Heart left ventricle (tissue), 16 donors: ENCODE results near the gene MYO15A. TPM values are rescaled to one million over a fixed set of nuclear protein-coding genes. Genes with fewer than 3 reads are reported as not detected.

Source experiments
- ATAC-seq, 4 donors: fragments of 200-7000 bp; cut with Tn5 transposase; one replicate each; pipeline ENCODE4 v1.9.1; 2020 to 2022; ENCODE audit warnings: moderate library complexity in 4 of 4, mild to moderate bottlenecking in 3 of 4, moderate number of reproducible peaks in 1 of 4
- DNase-seq, 5 donors: peaks; one replicate each; pipeline ENCODE4 v3.0.0-alpha.2; 2020
- H3K27ac ChIP-seq, 12 donors: fragments of 200-600 bp; sonication (generic) in 4 of 12; one replicate each; pipeline versions ENCODE4 v1.5.0 to v1.8.0; 2016 to 2022; ENCODE audit warnings: mild to moderate bottlenecking in 2 of 12
- H3K27me3 ChIP-seq, 9 donors: fragments of 200-600 bp; sonication (generic) in 2 of 9; one replicate each; pipeline versions ENCODE4 v1.5.1 to v1.8.0; 2016 to 2022; ENCODE audit warnings: mild to moderate bottlenecking in 3 of 9
- H3K36me3 ChIP-seq, 9 donors: fragments of 200-600 bp; sonication (generic) in 2 of 9; one replicate each; pipeline versions ENCODE4 v1.5.0 to v1.8.0; 2018 to 2022; ENCODE audit warnings: mild to moderate bottlenecking in 2 of 9
- H3K4me1 ChIP-seq, 12 donors: fragments of 200-600 bp; sonication (generic) in 4 of 12; one replicate each; pipeline versions ENCODE4 v1.5.0 to v1.8.0; 2016 to 2022; ENCODE audit warnings: mild to moderate bottlenecking in 3 of 12
- H3K4me3 ChIP-seq, 12 donors: fragments of 200-600 bp; sonication (generic) in 4 of 12; one replicate each; pipeline versions ENCODE4 v1.5.0 to v1.8.0; 2017 to 2022; ENCODE audit warnings: mild to moderate bottlenecking in 9 of 12, moderate library complexity in 4 of 12
- H3K9me3 ChIP-seq, 12 donors: fragments of 200-600 bp; sonication (generic) in 4 of 12; one replicate each; pipeline versions ENCODE4 v1.5.0 to v1.8.0; 2016 to 2022; ENCODE audit warnings: mild to moderate bottlenecking in 1 of 12
- POLR2A ChIP-seq, 2 donors: fragments of 450-650 bp; IDR thresholded peaks; one replicate each; pipeline ENCODE4 v1.6.1; 2017; ENCODE audit warnings: antibody characterized with exemption in 2 of 2, mild to moderate bottlenecking in 2 of 2, moderate library complexity in 2 of 2
- WGBS, 4 donors: extraction: QIAGEN DNeasy Blood & Tissue Kit in 2 of 4; methylation state at CpG; one replicate each; pipeline versions ENCODE4 v1.1.5 to v1.1.7; 2013 to 2018; 5-methylcytosine and 5-hydroxymethylcytosine counted together
- intact Hi-C, 10 donors: fragments of 100-400 bp; cut with DNase I; formaldehyde crosslinking; loops; one replicate each; pipeline versions ENCODE4 v1.11.1 to v1.14.2; 2022
- polyA plus RNA-seq, 2 donors: library from polyadenylated mRNA; stranded (reverse); fragments of 200-250 nt; gene quantifications; one replicate each; pipeline ENCODE4 v1.2.3, GENCODE V29; 2013
- total RNA-seq, 9 donors: library from RNA; depleted of rRNA in 2 of 9; stranded (reverse); fragments of >200 nt in 2 of 9; fragmentation: NEBNext Ultra II Directional in 3 of 9; extraction: Animal tissue kit (Norgen Biotek cat#: 25700) in 3 of 9; gene quantifications; one replicate each; pipeline versions ENCODE4 v1.1.0 to v1.2.4, GENCODE V29; 2016 to 2023
- TF ChIP-seq, protein P1 (sequence below), 12 donors: fragments of 200-600 bp; sonication (generic) in 4 of 12; IDR thresholded peaks; one replicate each; pipeline versions ENCODE4 v1.5.0 to v1.8.0; 2018 to 2022; ENCODE audit warnings: antibody characterized with exemption in 12 of 12, mild to moderate bottlenecking in 5 of 12
- donor health status: ischemic (EF 13 %, LVEDD 7.1; RV severe dilation, severe dysfunction).
- donor health status: healthy with polysubstance abuse.
- donor health status: DM: no; HTN: yes; CAD: no.
- donor health status: DM: no; HTN: no; CAD: no.
- donor health status: ischemic (EF 25% LVEDD 6.9; RV normal size, moderate dysfunction).
- donor health status: ischemic (EF 25% LVEDD 5.7; RV mildly dilated, moderate dysfunction).
- donor health status: healthy.
- donor health status: DM: yes; HTN: yes; CAD: no.
- donor health status: ischemic (EF 35%, LVEDD 5.7; RV mildly dilated, moderate dysfunction).
- donor health status: nonischemic (EF 11% LVEDD 7.7; RV severe dilation, severe dysfunction).
- donor health status: DM: yes; HTN: yes; CAD: no.
- donor health status: PGD.
- donor health status: ischemic (EF 29% LVEDD 5.4; RV normal size, mild dysfunction).
- donor health status: nonischemic (EF 23%, LVEDD 6.1; RV moderate dilation, normal function).

The MYO15A gene
- total and polyA plus RNA-seq, 11 donors = 0.12 to 0.53 (median 0.35) TPM; not detected in 2

DNA sequence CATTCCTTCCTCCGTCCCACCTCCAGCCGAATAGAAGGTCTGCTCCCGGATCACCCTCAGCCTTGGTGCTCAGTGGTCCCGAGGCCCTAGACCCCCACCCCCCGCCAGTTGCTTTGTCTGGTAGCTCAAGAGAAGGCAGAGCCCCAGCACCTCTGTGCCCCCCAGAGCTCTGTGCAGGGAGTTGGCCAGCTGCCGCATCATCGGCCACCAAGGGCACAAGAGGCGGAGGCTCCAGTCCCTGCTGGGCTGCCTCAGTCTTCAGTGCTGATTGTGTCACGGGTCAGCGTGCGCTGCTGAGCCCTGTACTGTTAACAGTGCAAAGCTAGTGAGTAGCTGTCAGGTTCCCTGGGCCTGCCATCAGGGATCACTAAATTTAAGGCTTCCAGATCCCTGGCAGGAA is 43.0 kb upstream of the MYO15A start:
- no peak overlapping the region for H3K4me3 ChIP-seq
- no peaks in the 10 kb centered on the region for H3K27me3 ChIP-seq
- peak in 2 of 4 donors; percentile 13 to 15 for ATAC-seq
- no peaks in the 10 kb centered on the region for H3K4me1 ChIP-seq
- intact Hi-C loops = no loop called here
- WGBS, 4 donors = 93 to 99% (median 96%) methylated on average over 11 of the region's 11 CpGs
- DNase-seq = peak in 1 of 5 donors; percentile 61
- H3K36me3 ChIP-seq = peaks cover 0 to 61% (median 54%) of the 10 kb centered on the region in 9 donors
- no peak overlapping the region for H3K27ac ChIP-seq
- no peaks in the 10 kb centered on the region for H3K9me3 ChIP-seq
- TF ChIP-seq, protein P1, sequence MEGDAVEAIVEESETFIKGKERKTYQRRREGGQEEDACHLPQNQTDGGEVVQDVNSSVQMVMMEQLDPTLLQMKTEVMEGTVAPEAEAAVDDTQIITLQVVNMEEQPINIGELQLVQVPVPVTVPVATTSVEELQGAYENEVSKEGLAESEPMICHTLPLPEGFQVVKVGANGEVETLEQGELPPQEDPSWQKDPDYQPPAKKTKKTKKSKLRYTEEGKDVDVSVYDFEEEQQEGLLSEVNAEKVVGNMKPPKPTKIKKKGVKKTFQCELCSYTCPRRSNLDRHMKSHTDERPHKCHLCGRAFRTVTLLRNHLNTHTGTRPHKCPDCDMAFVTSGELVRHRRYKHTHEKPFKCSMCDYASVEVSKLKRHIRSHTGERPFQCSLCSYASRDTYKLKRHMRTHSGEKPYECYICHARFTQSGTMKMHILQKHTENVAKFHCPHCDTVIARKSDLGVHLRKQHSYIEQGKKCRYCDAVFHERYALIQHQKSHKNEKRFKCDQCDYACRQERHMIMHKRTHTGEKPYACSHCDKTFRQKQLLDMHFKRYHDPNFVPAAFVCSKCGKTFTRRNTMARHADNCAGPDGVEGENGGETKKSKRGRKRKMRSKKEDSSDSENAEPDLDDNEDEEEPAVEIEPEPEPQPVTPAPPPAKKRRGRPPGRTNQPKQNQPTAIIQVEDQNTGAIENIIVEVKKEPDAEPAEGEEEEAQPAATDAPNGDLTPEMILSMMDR (IDR thresholded peaks at IDR 0.05) = no peak
- no peak for TF ChIP-seq POLR2A (IDR thresholded peaks at IDR 0.05)

DNA sequence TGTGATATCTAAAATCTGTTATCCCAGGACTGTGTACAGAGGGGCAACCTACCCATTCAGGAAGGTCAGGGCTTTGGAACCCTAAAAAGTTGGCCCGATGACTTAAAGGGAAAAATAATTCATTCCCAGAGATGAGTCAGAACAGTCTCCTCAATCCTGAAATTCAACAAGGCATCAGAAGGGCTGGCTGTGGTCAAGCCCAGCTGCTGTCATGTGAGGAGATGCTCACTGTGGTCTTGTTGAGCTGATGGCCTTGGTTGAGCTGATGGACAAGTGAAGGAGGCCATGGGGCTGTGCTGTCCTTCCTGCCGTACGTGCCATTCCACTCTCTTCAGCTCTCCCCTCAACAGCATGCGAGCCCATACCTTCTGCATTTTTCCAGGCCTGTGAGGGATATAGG is 41.7 kb upstream of the MYO15A start:
- ATAC-seq (no peak), DNase-seq (no peak)
- intact Hi-C loops = no loop called here
- TF ChIP-seq, protein P1 (IDR thresholded peaks at IDR 0.05) = no peak
- no peak for TF ChIP-seq POLR2A (IDR thresholded peaks at IDR 0.05)
- Histone ChIP-seq H3K27ac (no peak overlapping the region), H3K9me3 (no peaks in the 10 kb centered on the region), H3K27me3 (no peaks in the 10 kb centered on the region), H3K4me3 (no peak overlapping the region), H3K4me1 (peaks cover 0 to 8% (median 0%) of the 10 kb centered on the region in 12 donors), H3K36me3 (peaks cover 0 to 48% (median 40%) of the 10 kb centered on the region in 9 donors)
- 96 to 97% (median 96%) methylated on average over 4 of the region's 4 CpGs for WGBS, 4 donors

DNA sequence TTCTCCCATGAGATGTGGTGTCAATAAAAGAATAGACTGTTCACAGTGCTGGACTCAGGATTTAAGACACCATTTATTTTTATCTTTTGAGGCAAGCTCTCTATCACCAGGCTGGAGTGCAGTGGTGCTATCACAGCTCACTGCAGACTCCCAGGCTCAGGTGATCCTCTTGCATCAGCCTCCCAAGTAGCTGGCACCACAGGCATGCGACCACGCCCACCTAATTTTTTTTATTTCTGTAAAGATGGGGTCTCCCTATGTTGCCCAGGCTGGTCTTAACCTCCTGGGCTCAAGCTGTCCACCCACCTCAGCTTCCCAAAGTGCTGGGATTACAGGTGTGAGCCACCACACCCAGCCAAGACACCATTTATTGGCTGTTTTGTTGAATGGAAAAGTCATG is 39.5 kb upstream of the MYO15A start:
- DNase-seq (no peak), ATAC-seq (no peak)
- TF ChIP-seq, protein P1 (IDR thresholded peaks at IDR 0.05) = no peak
- TF ChIP-seq POLR2A (IDR thresholded peaks at IDR 0.05) = no peak
- H3K4me1 ChIP-seq = peaks cover 0 to 8% (median 0%) of the 10 kb centered on the region in 12 donors
- 96 to 100% (median 97%) methylated on average over 2 of the region's 2 CpGs for WGBS, 4 donors
- H3K36me3 ChIP-seq = peaks cover 0 to 27% (median 18%) of the 10 kb centered on the region in 9 donors
- H3K27ac ChIP-seq = no peak overlapping the region
- no peaks in the 10 kb centered on the region for H3K27me3 ChIP-seq
- no peak overlapping the region for H3K4me3 ChIP-seq
- intact Hi-C loops = no loop called here
- no peaks in the 10 kb centered on the region for H3K9me3 ChIP-seq

DNA sequence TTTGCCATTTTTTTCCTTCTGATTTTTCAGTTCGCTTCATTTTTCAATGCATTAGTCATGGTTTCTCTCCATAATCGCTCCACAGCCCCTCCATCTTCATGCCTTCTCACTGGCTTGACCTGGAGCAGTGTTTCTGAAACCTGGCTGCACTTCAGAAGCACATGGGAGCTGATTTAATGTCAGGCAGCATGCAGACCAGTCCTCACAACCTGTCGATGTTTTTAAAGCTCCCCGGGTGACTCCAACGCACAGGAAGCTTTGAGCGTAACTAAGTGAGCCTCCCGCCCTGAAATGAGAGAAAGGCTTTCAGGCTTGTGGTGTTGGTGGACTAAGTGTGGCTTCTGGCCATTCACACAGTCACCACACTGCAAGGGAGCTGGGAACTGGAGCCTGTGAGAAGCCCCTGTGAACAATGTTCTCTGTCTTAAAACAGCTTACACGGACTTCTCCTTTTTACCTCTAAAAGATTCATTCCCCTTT is 37.7 kb upstream of the MYO15A start:
- intact Hi-C loops = no loop called here
- H3K27me3 ChIP-seq = no peaks in the 10 kb centered on the region
- peaks cover 0 to 8% (median 0%) of the 10 kb centered on the region in 12 donors for H3K4me1 ChIP-seq
- peaks cover 0 to 10% (median 2%) of the 10 kb centered on the region in 9 donors for H3K36me3 ChIP-seq
- TF ChIP-seq POLR2A (IDR thresholded peaks at IDR 0.05) = no peak
- TF ChIP-seq, protein P1 (IDR thresholded peaks at IDR 0.05) = no peak
- ATAC-seq (no peak), DNase-seq (no peak)
- no peaks in the 10 kb centered on the region for H3K9me3 ChIP-seq
- H3K27ac ChIP-seq = no peak overlapping the region
- H3K4me3 ChIP-seq = peak overlapping the region in 4 of 12 donors; percentile 10 to 26 (median 13)
- 25 to 31% (median 29%) methylated on average over 8 of the region's 8 CpGs for WGBS, 4 donors
